Smooth muscle cell (in vitro differentiated cells): Measurements from ENCODE around the gene CELSR1. TPM values are rescaled to one million over a fixed set of nuclear protein-coding genes. Genes with fewer than 3 reads are reported as not detected.

Experiments used
- DNase-seq: peaks from one replicate; lab custom pipeline; 2025; ENCODE audit not compliant: unreplicated experiment; lab: John Stamatoyannopoulos, UW
- H2AFZ ChIP-seq: fragments of 200-600 bp; sonication (generic); 2 replicates; pipeline ENCODE4 v1.6.0; 2016; ENCODE audit warnings: antibody characterized with exemption, low read depth, mild to moderate bottlenecking
- H3F3A ChIP-seq: fragments of 200-600 bp; sonication (generic); 2 replicates; pipeline ENCODE4 v1.6.0; 2017; ENCODE audit warnings: antibody characterized with exemption, low read depth
- H3K27ac ChIP-seq: fragments of 200-600 bp; sonication (generic); 2 replicates; pipeline ENCODE4 v1.5.1; 2016; ENCODE audit warnings: low read depth, mild to moderate bottlenecking
- H3K27me3 ChIP-seq: fragments of 200-600 bp; sonication (generic); 2 replicates; pipeline ENCODE4 v1.6.1; 2016; ENCODE audit warnings: low read depth, mild to moderate bottlenecking
- H3K36me3 ChIP-seq: fragments of 200-600 bp; sonication (generic); 2 replicates; pipeline ENCODE4 v1.5.1; 2016; ENCODE audit warnings: low read depth
- H3K4me1 ChIP-seq: fragments of 200-600 bp; sonication (generic); 2 replicates; pipeline ENCODE4 v1.5.1; 2016; ENCODE audit warnings: low read depth
- H3K4me2 ChIP-seq: fragments of 200-600 bp; sonication (generic); 2 replicates; pipeline ENCODE4 v1.6.0; 2016; ENCODE audit warnings: mild to moderate bottlenecking
- H3K4me3 ChIP-seq: fragments of 200-600 bp; sonication (generic); 2 replicates; pipeline ENCODE4 v1.5.1; 2016; ENCODE audit warnings: mild to moderate bottlenecking
- H3K79me2 ChIP-seq: fragments of 200-600 bp; sonication (generic); 2 replicates; pipeline ENCODE4 v1.6.0; 2016; ENCODE audit warnings: low read depth, mild to moderate bottlenecking
- H3K9ac ChIP-seq: fragments of 200-600 bp; sonication (generic); 2 replicates; pipeline ENCODE4 v1.6.0; 2016; ENCODE audit warnings: low read depth
- H3K9me3 ChIP-seq: fragments of 200-600 bp; sonication (generic); replicated peaks from 2 replicates; pipeline ENCODE4 v1.5.1; 2016; ENCODE audit warnings: low read depth
- H4K20me1 ChIP-seq: fragments of 200-600 bp; sonication (generic); 2 replicates; pipeline ENCODE4 v1.6.0; 2016; ENCODE audit warnings: low read depth
- CTCF ChIP-seq: fragments of 200-600 bp; sonication (generic); IDR thresholded peaks from 2 replicates; pipeline ENCODE4 v1.5.1; 2017; ENCODE audit warnings: borderline replicate concordance, mild to moderate bottlenecking, antibody characterized with exemption; ENCODE audit not compliant: insufficient read depth, poor library complexity, severe bottlenecking
- WGBS: methylation state at CpG from one replicate; pipeline ENCODE4 v1.1.7; 2016; ENCODE audit warnings: low lambda C conversion rate; 5-methylcytosine and 5-hydroxymethylcytosine counted together
- polyA plus RNA-seq: library from polyadenylated mRNA; unstranded; fragments of >200 nt; fragmentation: Nextera tagmentation; extraction: Ambion mirVana; gene quantifications from 2 replicates; pipeline ENCODE4 v1.2.1, GENCODE V29; 2016
- total RNA-seq: library from RNA; depleted of rRNA; stranded (reverse); fragments of >200 nt; gene quantifications from 2 replicates; pipeline ENCODE4 v1.2.3, GENCODE V29; 2014

Gene CELSR1
- total and polyA plus RNA-seq, 2 experiments from 2014 or later = 3.6 to 15.2 TPM

GRCh38 chr22:46362934-46363515, 174.4 kb downstream of the CELSR1 start:
- H3K36me3 ChIP-seq = no peaks in the 10 kb centered on the region
- no peak overlapping the region for H3K27ac ChIP-seq
- H3K4me2 ChIP-seq = no peak overlapping the region
- H3K9ac ChIP-seq = no peak overlapping the region
- no peak overlapping the region for H3K4me3 ChIP-seq
- no peak overlapping the region for H2AFZ ChIP-seq
- H3K9me3 ChIP-seq = no peaks in the 10 kb centered on the region
- H3K79me2 ChIP-seq = no peaks in the 10 kb centered on the region
- no peaks in the 10 kb centered on the region for H3K4me1 ChIP-seq
- no peak for DNase-seq
- no peaks in the 10 kb centered on the region for H3K27me3 ChIP-seq
- no peaks in the 10 kb centered on the region for H4K20me1 ChIP-seq
- no peaks in the 10 kb centered on the region for H3F3A ChIP-seq
- no peak for TF ChIP-seq CTCF
- 95% methylated on average over 14 of the region's 15 CpGs for WGBS

- H3K9ac ChIP-seq = no peak overlapping the region
- 92% methylated on average over 25 of the region's 25 CpGs for WGBS
Observed at GRCh38 chr22:46362203-46362933, 175.1 kb downstream of the CELSR1 start.

DNA sequence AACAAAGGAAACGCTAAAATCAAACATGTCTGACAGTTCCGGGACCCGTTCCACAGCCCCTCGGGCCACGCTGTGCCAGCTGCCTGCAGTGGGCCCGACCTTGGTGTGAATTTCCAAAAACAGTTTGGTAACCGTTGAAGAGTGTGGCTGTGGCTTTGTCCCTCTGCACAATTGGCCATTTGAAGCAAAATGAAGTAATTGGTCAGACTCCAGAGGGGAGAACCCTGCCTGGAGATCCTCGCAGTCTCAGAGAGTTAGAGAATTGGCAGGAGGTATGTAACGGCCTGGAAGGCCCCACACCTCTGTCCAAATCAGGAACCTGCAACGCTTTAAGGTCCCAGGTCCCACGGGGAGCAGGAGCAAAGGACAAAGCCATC, 175.6 kb downstream of the CELSR1 start:
- no peak overlapping the region for H3K4me2 ChIP-seq
- H3K79me2 ChIP-seq = no peaks in the 10 kb centered on the region
- no peak overlapping the region for H3K9ac ChIP-seq
- H3K36me3 ChIP-seq = no peaks in the 10 kb centered on the region
- no peaks in the 10 kb centered on the region for H3K9me3 ChIP-seq
- H2AFZ ChIP-seq = no peak overlapping the region
- H3K27ac ChIP-seq = no peak overlapping the region
- no peaks in the 10 kb centered on the region for H4K20me1 ChIP-seq
- H3F3A ChIP-seq = no peaks in the 10 kb centered on the region
- no peak for DNase-seq
- no peak for TF ChIP-seq CTCF
- H3K27me3 ChIP-seq = no peaks in the 10 kb centered on the region
- 92% methylated on average over 11 of the region's 11 CpGs for WGBS
- H3K4me1 ChIP-seq = no peaks in the 10 kb centered on the region
- H3K4me3 ChIP-seq = no peak overlapping the region

More at GRCh38 chr22:46362203-46362933, 175.1 kb downstream of the CELSR1 start:
- H3K4me2 ChIP-seq = no peak overlapping the region
- H3K79me2 ChIP-seq = no peaks in the 10 kb centered on the region
- no peak overlapping the region for H3K27ac ChIP-seq
- H2AFZ ChIP-seq = no peak overlapping the region
- H3K36me3 ChIP-seq = no peaks in the 10 kb centered on the region
- H3K4me3 ChIP-seq = no peak overlapping the region
- H3K4me1 ChIP-seq = no peaks in the 10 kb centered on the region
- no peaks in the 10 kb centered on the region for H3F3A ChIP-seq
- H3K27me3 ChIP-seq = no peaks in the 10 kb centered on the region
- DNase-seq = no peak
- H4K20me1 ChIP-seq = no peaks in the 10 kb centered on the region
- TF ChIP-seq CTCF = no peak
- no peaks in the 10 kb centered on the region for H3K9me3 ChIP-seq
